ENCODE data around the gene LIPT2. TPM values are rescaled to one million over a fixed set of nuclear protein-coding genes. Genes with fewer than 3 reads are reported as not detected.

The LIPT2 gene
- total RNA-seq, 1 experiment from 2014 or later: 8.2 TPM

- H3K23me2 ChIP-seq (ENCODE audit: insufficient read length, low read depth, low read length, poor library complexity, severe bottlenecking): no peaks in the 10 kb centered on the region
Observed at GRCh38 chr11:74534216-74534945, 40.9 kb upstream of the LIPT2 start.

More at GRCh38 chr11:74534216-74534945, 40.9 kb upstream of the LIPT2 start:
- H3K4me3 Mint-ChIP-seq: no peak overlapping the region
- Histone ChIP-seq H3T11ph (ENCODE audit: low read length) (no peak overlapping the region), H3K9ac (ENCODE audit: extremely low read depth, insufficient read length, low read length) (no peak overlapping the region), H2BK15ac (ENCODE audit: low read depth, low read length) (no peak overlapping the region), H4K5ac (ENCODE audit: insufficient read length, low read depth, low read length) (no peak overlapping the region), H2AFZ (ENCODE audit: low read length) (no peak overlapping the region), H3K14ac (ENCODE audit: insufficient read depth, low read length) (no peak overlapping the region), H3K4ac (ENCODE audit: low read depth, low read length) (no peak overlapping the region), H2BK20ac (ENCODE audit: low read depth, low read length, poor library complexity, severe bottlenecking) (no peak overlapping the region), H2BK12ac (ENCODE audit: insufficient read length, low read depth, low read length) (no peak overlapping the region), H4K20me1 (ENCODE audit: control insufficient read depth, insufficient read depth, insufficient read length) (no peaks in the 10 kb centered on the region), H3K56ac (ENCODE audit: insufficient read length, low read depth, low read length) (no peak overlapping the region), H2BK5ac (ENCODE audit: insufficient read length, low read length) (no peak overlapping the region), H3K27me3 (ENCODE audit: insufficient read depth, low read length) (no peaks in the 10 kb centered on the region), H3K79me2 (ENCODE audit: insufficient read depth, low read length) (no peaks in the 10 kb centered on the region), H3K23ac (ENCODE audit: insufficient read length, low read depth, low read length) (no peak overlapping the region), H3K27ac (ENCODE audit: insufficient read length, low read depth, low read length) (no peak overlapping the region), H2AK5ac (ENCODE audit: insufficient read length, low read length) (no peak overlapping the region), H3K4me1 (ENCODE audit: insufficient read depth, low read length) (no peaks in the 10 kb centered on the region), H4K8ac (replicated peaks; ENCODE audit: insufficient read length, low read depth, low read length) (no peak overlapping the region), H3K9me3 (ENCODE audit: control insufficient read depth, low read depth, low read length) (no peaks in the 10 kb centered on the region), H2BK120ac (ENCODE audit: low read depth, low read length, poor library complexity, severe bottlenecking) (no peak overlapping the region), H3K4me2 (ENCODE audit: insufficient read depth, insufficient read length, low read length) (no peak overlapping the region), H3K79me1 (ENCODE audit: insufficient read depth, low read depth, low read length, poor library complexity, severe bottlenecking) (no peaks in the 10 kb centered on the region), H3K18ac (ENCODE audit: insufficient read length, low read depth, low read length) (no peak overlapping the region), H4K91ac (ENCODE audit: insufficient read length, low read depth, low read length) (no peak overlapping the region)
- no peak for DNase-seq
- TF ChIP-seq CTCF (conservative IDR thresholded peaks at IDR 0.05): no peak
- no peak overlapping the region; a peak in 1 of 7 replicates for H3K27ac Mint-ChIP-seq
- peaks cover 8 to 16% of the 10 kb centered on the region in 2 experiments for H3K4me1 Mint-ChIP-seq
- WGBS (ENCODE audit: extremely low coverage, insufficient read length, low lambda C conversion rate): no CpG with 5 or more reads among the region's 8 CpGs
- H3K36me3 Mint-ChIP-seq (ENCODE audit: insufficient read depth in 1 of 3, low read depth in 3 of 3): no peaks in the 10 kb centered on the region; a peak in 2 of 7 replicates
- H3K9me3 Mint-ChIP-seq: peaks cover 7 to 10% of the 10 kb centered on the region in 2 experiments; a peak in 4 of 5 replicates
- H3K27me3 Mint-ChIP-seq (ENCODE audit: low read depth): no peaks in the 10 kb centered on the region

All from H9 (cell line).